ENCODE measurements around the gene USP44.

DNA sequence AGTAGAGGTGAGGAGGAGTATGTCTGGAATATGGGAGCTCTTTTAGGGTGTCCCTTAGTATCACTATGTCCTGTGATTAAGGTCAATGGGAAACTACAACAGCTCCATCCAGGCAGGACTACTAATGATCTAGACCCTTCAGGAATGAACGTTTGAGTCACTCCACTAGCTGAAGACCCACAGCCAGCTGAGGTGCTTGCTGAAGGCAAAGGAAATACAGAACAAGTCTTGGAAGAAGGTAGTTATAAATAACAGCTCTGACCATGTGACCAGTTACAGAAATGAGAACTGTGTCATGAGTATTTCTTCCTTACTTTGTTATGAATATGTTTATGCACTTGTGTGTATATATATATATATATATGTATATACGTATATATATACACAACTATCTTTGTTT is 40.5 kb upstream of the USP44 start:
- TF ChIP-seq, protein P1, sequence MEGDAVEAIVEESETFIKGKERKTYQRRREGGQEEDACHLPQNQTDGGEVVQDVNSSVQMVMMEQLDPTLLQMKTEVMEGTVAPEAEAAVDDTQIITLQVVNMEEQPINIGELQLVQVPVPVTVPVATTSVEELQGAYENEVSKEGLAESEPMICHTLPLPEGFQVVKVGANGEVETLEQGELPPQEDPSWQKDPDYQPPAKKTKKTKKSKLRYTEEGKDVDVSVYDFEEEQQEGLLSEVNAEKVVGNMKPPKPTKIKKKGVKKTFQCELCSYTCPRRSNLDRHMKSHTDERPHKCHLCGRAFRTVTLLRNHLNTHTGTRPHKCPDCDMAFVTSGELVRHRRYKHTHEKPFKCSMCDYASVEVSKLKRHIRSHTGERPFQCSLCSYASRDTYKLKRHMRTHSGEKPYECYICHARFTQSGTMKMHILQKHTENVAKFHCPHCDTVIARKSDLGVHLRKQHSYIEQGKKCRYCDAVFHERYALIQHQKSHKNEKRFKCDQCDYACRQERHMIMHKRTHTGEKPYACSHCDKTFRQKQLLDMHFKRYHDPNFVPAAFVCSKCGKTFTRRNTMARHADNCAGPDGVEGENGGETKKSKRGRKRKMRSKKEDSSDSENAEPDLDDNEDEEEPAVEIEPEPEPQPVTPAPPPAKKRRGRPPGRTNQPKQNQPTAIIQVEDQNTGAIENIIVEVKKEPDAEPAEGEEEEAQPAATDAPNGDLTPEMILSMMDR (conservative IDR thresholded peaks at IDR 0.05; ENCODE audit: low read depth, low read length), result no peak
- no peak for TF ChIP-seq POLR2A (IDR thresholded peaks at IDR 0.05; ENCODE audit: low read depth, low read length)
- TF ChIP-seq CEBPB (IDR thresholded peaks at IDR 0.05; ENCODE audit: low read depth, low read length), result no peak
- no peak for TF ChIP-seq RAD21 (IDR thresholded peaks at IDR 0.05; ENCODE audit: low read length)

All from IMR-90 (cell line).